RWPE2 (cell line): Measurements from ENCODE around the gene SHISA9.

Source experiments
- ATAC-seq: fragments of 200-7000 bp; cut with Tn5 transposase; 3 replicates; pipeline ENCODE4 v1.9.1; 2021; ENCODE audit warnings: low read depth
- DNase-seq: peaks from one replicate; pipeline ENCODE4 v3.0.0-alpha.2; 2020; ENCODE audit warnings: low spot score
- H3K27ac ChIP-seq: fragments of 450-650 bp; 2 replicates; pipeline ENCODE4 v1.5.1; 2017; ENCODE audit warnings: mild to moderate bottlenecking; ENCODE audit not compliant: poor library complexity, severe bottlenecking
- H3K27me3 ChIP-seq: fragments of 250-450 bp; sonication (Bioruptor Pico); 2 replicates; pipeline ENCODE4 v1.5.1; 2021; ENCODE audit warnings: mild to moderate bottlenecking, moderate library complexity; ENCODE audit not compliant: insufficient read depth, poor library complexity, severe bottlenecking
- H3K36me3 ChIP-seq: fragments of 250-450 bp; sonication (Bioruptor Pico); 2 replicates; pipeline ENCODE4 v1.5.1; 2020; ENCODE audit warnings: low read depth, mild to moderate bottlenecking, moderate library complexity
- H3K4me1 ChIP-seq: fragments of 250-450 bp; sonication (Bioruptor Pico); 2 replicates; pipeline ENCODE4 v1.5.1; 2021; ENCODE audit warnings: mild to moderate bottlenecking, moderate library complexity; ENCODE audit not compliant: insufficient read depth, poor library complexity, severe bottlenecking
- H3K4me3 ChIP-seq: fragments of 250-450 bp; sonication (Bioruptor Pico); 2 replicates; pipeline ENCODE4 v1.5.1; 2021; ENCODE audit warnings: mild to moderate bottlenecking, moderate library complexity; ENCODE audit not compliant: severe bottlenecking
- H3K9me3 ChIP-seq: fragments of 250-450 bp; sonication (Bioruptor Pico); 2 replicates; pipeline ENCODE4 v1.5.1; 2021; ENCODE audit warnings: mild to moderate bottlenecking, moderate library complexity; ENCODE audit not compliant: severe bottlenecking
- TF ChIP-seq, protein P1 (sequence below): fragments of 450-650 bp; IDR thresholded peaks from one replicate; pipeline ENCODE4 v1.5.1; 2017; ENCODE audit warnings: mild to moderate bottlenecking, moderate library complexity; ENCODE audit not compliant: poor library complexity, severe bottlenecking

The SHISA9 gene

DNA sequence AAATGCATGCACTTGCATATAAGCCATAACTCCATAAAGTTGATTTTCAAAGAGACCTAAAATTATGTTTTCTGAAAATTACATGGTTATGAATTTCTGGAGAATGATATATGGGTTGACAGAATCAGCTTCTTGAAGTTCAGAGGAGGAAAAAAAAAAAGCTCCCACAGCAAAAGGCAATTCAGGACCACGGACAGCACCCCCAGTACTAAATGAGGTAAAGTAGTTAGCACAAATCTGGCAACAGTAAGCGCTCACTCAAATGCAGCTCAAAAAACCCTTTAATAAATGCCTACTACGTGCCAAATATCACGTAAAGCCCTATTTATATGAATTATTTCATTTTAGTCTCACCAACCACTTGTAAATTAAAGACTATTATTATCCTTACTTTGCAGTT, 135.2 kb downstream of the SHISA9 start:
- DNase-seq (no peak), ATAC-seq (no peak)
- TF ChIP-seq, protein P1, sequence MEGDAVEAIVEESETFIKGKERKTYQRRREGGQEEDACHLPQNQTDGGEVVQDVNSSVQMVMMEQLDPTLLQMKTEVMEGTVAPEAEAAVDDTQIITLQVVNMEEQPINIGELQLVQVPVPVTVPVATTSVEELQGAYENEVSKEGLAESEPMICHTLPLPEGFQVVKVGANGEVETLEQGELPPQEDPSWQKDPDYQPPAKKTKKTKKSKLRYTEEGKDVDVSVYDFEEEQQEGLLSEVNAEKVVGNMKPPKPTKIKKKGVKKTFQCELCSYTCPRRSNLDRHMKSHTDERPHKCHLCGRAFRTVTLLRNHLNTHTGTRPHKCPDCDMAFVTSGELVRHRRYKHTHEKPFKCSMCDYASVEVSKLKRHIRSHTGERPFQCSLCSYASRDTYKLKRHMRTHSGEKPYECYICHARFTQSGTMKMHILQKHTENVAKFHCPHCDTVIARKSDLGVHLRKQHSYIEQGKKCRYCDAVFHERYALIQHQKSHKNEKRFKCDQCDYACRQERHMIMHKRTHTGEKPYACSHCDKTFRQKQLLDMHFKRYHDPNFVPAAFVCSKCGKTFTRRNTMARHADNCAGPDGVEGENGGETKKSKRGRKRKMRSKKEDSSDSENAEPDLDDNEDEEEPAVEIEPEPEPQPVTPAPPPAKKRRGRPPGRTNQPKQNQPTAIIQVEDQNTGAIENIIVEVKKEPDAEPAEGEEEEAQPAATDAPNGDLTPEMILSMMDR = no peak

DNA sequence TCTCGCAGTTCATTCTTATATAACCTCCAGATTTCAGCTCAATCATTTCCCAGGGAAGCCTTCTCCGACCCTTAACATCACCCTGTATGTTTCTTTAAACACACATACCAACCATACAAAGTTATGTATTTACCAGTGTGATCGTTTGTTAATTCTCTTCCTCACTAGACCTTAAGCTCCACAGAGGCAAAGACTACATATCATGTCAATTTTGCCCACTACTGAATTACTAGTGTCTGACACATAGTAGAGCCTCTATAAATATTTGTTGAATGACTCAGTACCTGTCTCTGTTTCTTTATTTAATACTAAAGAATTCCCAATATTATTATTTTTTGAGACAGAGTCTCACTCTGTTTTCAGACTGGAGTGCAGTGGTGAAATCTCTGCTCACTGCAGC, 137.2 kb downstream of the SHISA9 start:
- H3K9me3 ChIP-seq = no peaks in the 10 kb centered on the region
- H3K36me3 ChIP-seq = no peaks in the 10 kb centered on the region
- no peaks in the 10 kb centered on the region for H3K27me3 ChIP-seq
- H3K27ac ChIP-seq = no peak overlapping the region
- TF ChIP-seq, protein P1 = no peak
- DNase-seq (no peak), ATAC-seq (peak; percentile 58; the same call in 2 of the 3 replicates)
- no peaks in the 10 kb centered on the region for H3K4me1 ChIP-seq
- H3K4me3 ChIP-seq = no peak overlapping the region

More for the DNA sequence above, 135.2 kb downstream of the SHISA9 start:
- no peak overlapping the region for H3K27ac ChIP-seq
- H3K9me3 ChIP-seq = no peaks in the 10 kb centered on the region
- H3K27me3 ChIP-seq = no peaks in the 10 kb centered on the region
- no peaks in the 10 kb centered on the region for H3K36me3 ChIP-seq
- no peak overlapping the region for H3K4me3 ChIP-seq
- no peaks in the 10 kb centered on the region for H3K4me1 ChIP-seq

DNA sequence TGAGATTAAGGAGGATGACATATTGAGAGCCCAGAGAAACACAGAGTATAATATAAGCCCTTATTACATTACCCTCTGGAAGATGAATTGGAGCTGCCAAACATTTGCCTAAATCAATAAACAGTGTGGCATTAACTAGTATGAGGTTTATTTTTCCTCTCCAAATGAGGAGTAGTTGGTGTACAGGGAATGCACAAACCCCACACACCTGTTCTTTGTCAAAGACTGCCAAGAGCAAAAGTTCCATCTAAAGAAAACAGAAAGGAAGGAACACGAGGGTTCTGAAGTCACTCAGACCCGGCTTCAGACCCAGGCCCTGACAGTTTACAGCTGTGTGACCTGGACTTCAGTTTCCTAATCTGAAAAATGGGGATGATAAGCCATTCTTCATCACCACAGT, 138.1 kb downstream of the SHISA9 start:
- DNase-seq (no peak), ATAC-seq (no peak)
- H3K4me3 ChIP-seq = no peak overlapping the region
- no peaks in the 10 kb centered on the region for H3K4me1 ChIP-seq
- no peaks in the 10 kb centered on the region for H3K9me3 ChIP-seq
- H3K27ac ChIP-seq = no peak overlapping the region
- H3K36me3 ChIP-seq = no peaks in the 10 kb centered on the region
- TF ChIP-seq, protein P1 = no peak
- H3K27me3 ChIP-seq = no peaks in the 10 kb centered on the region

DNA sequence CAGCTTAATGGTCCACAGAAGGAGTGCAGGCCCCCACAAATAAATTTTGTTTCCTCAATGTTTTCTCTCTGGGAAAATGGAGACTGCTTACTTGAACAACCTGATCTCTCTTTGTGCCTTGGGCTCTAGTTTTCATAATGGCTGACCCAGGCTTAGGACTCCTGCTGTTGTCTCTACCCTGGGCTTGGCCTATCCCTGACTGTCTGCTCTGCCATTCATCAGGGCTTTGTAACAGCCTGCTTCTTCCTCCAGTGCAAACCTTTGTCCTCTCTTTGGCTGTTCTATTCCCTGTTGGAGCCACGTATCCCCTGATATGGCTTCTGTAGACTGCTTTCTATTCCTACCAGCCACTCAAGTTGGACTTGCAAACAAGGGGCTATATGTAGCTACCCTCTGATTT, 139.8 kb downstream of the SHISA9 start:
- DNase-seq (no peak), ATAC-seq (no peak)
- Histone ChIP-seq H3K9me3 (no peaks in the 10 kb centered on the region), H3K27ac (no peak overlapping the region), H3K27me3 (no peaks in the 10 kb centered on the region), H3K4me1 (no peaks in the 10 kb centered on the region), H3K36me3 (no peaks in the 10 kb centered on the region), H3K4me3 (no peak overlapping the region)
- TF ChIP-seq, protein P1 = no peak

DNA sequence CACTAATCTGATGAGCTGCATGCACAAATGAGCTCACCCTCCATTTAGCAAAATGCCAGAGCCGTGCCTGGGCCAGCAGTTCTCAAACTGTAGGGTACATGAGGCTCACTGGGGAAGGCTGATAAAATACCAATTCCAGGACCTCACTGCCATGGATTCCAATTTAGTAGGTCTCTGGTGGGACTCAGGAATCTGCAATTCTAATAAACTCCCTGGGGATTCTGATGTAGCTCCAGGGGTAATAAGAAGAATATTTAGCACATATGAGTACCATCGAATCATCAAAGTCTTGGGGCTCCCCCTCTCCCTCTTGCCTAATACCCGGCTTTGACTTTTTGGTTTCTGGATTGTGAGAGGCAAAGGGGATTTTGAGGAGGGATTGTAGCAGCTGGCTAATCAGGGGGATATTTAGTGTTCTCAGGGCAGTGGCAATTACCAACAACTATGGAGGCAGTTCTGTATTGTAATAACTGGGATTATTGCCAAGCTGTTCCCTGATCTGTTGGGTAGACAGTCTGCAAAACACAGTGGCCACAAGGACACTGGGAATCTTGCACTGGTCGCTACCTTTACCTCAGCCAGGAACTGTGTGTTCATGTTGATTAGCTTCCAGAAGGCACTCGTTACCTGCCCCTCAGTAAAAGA, 140.4 kb downstream of the SHISA9 start:
- no peaks in the 10 kb centered on the region for H3K27me3 ChIP-seq
- TF ChIP-seq, protein P1 = no peak
- no peaks in the 10 kb centered on the region for H3K9me3 ChIP-seq
- no peaks in the 10 kb centered on the region for H3K4me1 ChIP-seq
- H3K36me3 ChIP-seq = no peaks in the 10 kb centered on the region
- no peak overlapping the region for H3K27ac ChIP-seq
- H3K4me3 ChIP-seq = no peak overlapping the region
- no peak for DNase-seq
- no peak for ATAC-seq
